ENCODE data around the gene NR5A2.

DNA sequence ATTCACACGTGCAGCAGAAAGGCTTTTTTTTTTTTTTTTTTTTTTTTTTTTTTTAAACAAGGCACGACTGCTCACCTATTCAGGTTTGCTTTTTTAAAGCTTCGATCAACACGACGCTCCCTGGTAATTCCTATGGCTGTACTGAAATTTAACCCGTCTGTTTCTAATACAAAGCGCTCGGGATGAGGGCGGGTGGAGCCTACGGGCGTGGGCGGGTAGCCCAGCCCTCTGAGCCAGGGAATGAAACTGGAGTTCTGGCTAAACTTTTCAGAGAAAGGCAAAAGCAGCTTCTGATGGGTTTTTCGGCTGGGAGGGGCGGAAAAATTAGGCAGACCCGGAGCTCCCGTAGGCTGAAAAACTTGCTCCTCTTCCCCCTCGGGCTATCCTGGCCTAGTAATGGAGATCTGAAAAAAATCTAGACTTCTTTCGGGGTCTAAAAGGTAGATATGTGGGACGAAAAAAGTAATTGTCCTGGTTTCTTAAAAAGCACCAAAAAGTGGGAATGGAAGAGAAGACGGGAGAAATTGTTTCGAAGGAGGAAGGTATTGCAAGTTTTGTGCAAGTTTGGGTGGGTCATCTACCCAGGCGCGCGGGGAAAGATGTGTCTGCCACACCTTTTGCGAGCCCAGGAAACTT lies 7.4 kb downstream of the NR5A2 start:
- TF ChIP-seq, protein P1, sequence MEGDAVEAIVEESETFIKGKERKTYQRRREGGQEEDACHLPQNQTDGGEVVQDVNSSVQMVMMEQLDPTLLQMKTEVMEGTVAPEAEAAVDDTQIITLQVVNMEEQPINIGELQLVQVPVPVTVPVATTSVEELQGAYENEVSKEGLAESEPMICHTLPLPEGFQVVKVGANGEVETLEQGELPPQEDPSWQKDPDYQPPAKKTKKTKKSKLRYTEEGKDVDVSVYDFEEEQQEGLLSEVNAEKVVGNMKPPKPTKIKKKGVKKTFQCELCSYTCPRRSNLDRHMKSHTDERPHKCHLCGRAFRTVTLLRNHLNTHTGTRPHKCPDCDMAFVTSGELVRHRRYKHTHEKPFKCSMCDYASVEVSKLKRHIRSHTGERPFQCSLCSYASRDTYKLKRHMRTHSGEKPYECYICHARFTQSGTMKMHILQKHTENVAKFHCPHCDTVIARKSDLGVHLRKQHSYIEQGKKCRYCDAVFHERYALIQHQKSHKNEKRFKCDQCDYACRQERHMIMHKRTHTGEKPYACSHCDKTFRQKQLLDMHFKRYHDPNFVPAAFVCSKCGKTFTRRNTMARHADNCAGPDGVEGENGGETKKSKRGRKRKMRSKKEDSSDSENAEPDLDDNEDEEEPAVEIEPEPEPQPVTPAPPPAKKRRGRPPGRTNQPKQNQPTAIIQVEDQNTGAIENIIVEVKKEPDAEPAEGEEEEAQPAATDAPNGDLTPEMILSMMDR (IDR thresholded peaks at IDR 0.05; ENCODE audit: low read length), result no peak
- no peak for TF ChIP-seq EZH2 (IDR thresholded peaks at IDR 0.05; ENCODE audit: borderline replicate concordance, low read length)

Measured in OCI-LY1 (cell line).